Activated CD4-positive, alpha-beta T cell treated with anti-CD3 and anti-CD28 coated beads for 36 hours (primary cell): ENCODE measurements around the gene SRMS. TPM values are rescaled to one million over a fixed set of nuclear protein-coding genes. Genes with fewer than 3 reads are reported as not detected.
A peak's percentile ranks its signal among the peaks of the same experiment; 100 is the strongest.

ENCODE experiments used
- ATAC-seq: fragments of 200-7000 bp; cut with Tn5 transposase; one replicate; pipeline ENCODE4 v1.10.0; 2021; ENCODE audit warnings: mild to moderate bottlenecking, moderate library complexity
- CTCF ChIA-PET: fragments of 350-600 bp; sonication (Branson Sonifier 250); formaldehyde crosslinking; loops from one replicate; lab custom pipeline; 2021; ENCODE audit warnings: antibody characterized with exemption; lab: Charles Lee
- POLR2A ChIA-PET: fragments of 350-600 bp; sonication (Branson Sonifier 250); formaldehyde crosslinking; loops from one replicate; lab custom pipeline; 2021; ENCODE audit warnings: antibody characterized with exemption, inconsistent platforms; lab: Charles Lee
- DNase-seq: peaks from one replicate; pipeline ENCODE4 v3.0.0-alpha.2; 2020
- H3K27ac Mint-ChIP-seq: one replicate; pipeline ENCODE4 v1.8.0; 2021; ENCODE audit warnings: mixed read lengths
- H3K27me3 Mint-ChIP-seq: one replicate; pipeline ENCODE4 v1.8.0; 2021; ENCODE audit warnings: mixed read lengths
- H3K36me3 Mint-ChIP-seq: one replicate; pipeline ENCODE4 v1.8.0; 2021; ENCODE audit warnings: low read depth, mixed read lengths
- H3K4me1 Mint-ChIP-seq: one replicate; pipeline ENCODE4 v1.8.0; 2021; ENCODE audit warnings: mixed read lengths
- H3K4me3 Mint-ChIP-seq: one replicate; pipeline ENCODE4 v1.8.0; 2021; ENCODE audit warnings: mild to moderate bottlenecking, moderate library complexity, mixed read lengths
- H3K9me3 Mint-ChIP-seq: one replicate; pipeline ENCODE4 v1.8.0; 2021; ENCODE audit warnings: low read depth, mixed read lengths
- intact Hi-C, 2 experiments: fragments of 100-400 bp; cut with DNase I in 1 of 2; cut with micrococcal nuclease in 1 of 2; formaldehyde crosslinking; loops; one replicate each; pipeline versions ENCODE4 v1.14.2 to v1.15.1; 2022 to 2024; cut with DNase I, micrococcal nuclease
- total RNA-seq, 2 experiments: library from RNA; stranded (reverse); gene quantifications; one replicate each; pipeline ENCODE4 v1.2.3, GENCODE V29; 2021

The SRMS gene
- total RNA-seq, 2 experiments from 2014 or later = not detected

DNA sequence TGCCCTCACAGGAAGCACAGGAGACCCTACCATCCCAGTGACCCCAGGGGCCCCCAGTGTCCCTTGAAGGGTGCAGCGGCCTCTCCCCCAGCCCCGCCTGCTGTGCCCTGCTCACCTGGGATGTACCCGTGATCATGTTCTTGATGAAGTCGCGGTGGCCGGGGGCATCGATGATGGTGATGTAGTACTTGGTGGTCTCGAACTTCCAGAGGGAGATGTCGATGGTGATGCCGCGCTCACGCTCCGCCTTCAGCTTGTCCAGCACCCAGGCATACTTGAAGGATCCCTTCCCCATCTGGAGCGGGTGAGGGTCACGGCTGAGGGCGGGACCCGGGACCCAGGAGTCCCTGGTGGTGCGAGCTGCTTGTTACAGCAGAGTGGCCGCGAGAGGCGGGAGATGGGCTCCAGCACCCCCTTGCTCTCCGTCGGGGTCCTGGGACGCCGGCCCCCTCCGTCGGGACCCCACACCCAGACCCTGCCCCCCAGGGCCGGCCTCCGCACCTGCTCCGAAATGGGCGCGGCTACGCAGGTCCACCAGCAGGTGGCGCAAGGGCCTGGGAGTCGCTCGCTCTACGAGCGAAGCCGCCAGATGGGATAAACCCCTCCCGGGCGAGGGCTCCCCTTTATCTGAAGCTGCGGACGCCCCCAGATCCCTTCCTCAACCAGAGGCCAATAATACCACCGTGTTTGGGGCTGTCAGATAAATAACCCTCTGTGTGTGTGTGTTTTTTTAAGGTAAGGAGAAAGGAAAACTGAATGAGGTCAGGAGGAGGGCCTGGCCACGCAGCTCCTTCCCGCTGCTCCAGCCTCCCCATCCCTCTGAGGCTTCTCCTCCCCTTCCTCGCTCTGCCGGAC, 51.6 kb downstream of the SRMS start:
- ATAC-seq = peak; percentile 80
- ChIA-PET CTCF (interaction anchor here (0.6 to 1.7 kb wide), 10 partner anchors 12 to 666 kb away, joined by 3 to 7 read pairs (median 3); partner anchors contain the start of gene PTK6), POLR2A (interaction anchor here (0.8 kb wide), 1 partner anchor 193 kb away, joined by 3 read pairs; no protein-coding TSS in a partner anchor)
- peaks cover 14% of the 10 kb centered on the region for H3K27me3 Mint-ChIP-seq
- H3K9me3 Mint-ChIP-seq = no peaks in the 10 kb centered on the region
- H3K27ac Mint-ChIP-seq = no peak overlapping the region
- DNase-seq = peak; percentile 88
- H3K4me3 Mint-ChIP-seq = peak overlapping the region; percentile 43
- H3K4me1 Mint-ChIP-seq = peaks cover 2% of the 10 kb centered on the region
- intact Hi-C loops = loop anchor here (1.0 to 2.0 kb wide), 3 partner anchors 24 to 41 kb away; partner anchors contain the start of genes PPDPF (in 2 of the 2) and PTK6 (in 1 of the 2)
- no peaks in the 10 kb centered on the region for H3K36me3 Mint-ChIP-seq

DNA sequence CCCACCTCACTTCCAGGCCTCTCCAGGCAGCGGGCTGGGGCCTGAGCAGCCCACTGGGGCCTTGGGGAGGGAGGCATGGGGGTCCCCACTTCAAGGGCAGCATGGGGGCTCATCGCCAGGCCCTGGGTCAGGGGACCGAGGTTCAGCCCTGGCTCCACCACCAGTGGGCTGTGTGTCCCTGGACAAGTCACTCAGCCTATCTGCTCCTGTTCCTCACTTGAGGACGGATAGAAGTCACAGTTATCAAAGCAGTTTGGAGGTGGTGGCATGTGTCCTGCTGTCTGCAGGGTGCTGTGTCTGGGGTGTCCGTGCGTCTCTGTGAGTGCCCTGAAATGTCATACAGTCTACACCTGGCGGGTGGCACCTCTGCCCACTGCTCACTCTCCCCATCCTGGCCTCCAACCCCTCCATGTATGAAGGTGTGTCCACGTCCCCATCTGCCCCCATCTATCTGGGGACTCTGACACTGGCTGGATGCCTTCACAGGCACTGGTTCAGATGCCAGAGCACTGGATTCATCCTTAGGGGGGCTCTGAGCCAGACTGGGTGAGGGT, 52.3 kb downstream of the SRMS start:
- peaks cover 14% of the 10 kb centered on the region for H3K27me3 Mint-ChIP-seq
- ChIA-PET POLR2A (no interaction called here), CTCF (interaction anchor here (0.7 to 1.7 kb wide), 5 partner anchors 10 to 283 kb away, joined by 3 to 5 read pairs (median 4); no protein-coding TSS in a partner anchor)

DNA sequence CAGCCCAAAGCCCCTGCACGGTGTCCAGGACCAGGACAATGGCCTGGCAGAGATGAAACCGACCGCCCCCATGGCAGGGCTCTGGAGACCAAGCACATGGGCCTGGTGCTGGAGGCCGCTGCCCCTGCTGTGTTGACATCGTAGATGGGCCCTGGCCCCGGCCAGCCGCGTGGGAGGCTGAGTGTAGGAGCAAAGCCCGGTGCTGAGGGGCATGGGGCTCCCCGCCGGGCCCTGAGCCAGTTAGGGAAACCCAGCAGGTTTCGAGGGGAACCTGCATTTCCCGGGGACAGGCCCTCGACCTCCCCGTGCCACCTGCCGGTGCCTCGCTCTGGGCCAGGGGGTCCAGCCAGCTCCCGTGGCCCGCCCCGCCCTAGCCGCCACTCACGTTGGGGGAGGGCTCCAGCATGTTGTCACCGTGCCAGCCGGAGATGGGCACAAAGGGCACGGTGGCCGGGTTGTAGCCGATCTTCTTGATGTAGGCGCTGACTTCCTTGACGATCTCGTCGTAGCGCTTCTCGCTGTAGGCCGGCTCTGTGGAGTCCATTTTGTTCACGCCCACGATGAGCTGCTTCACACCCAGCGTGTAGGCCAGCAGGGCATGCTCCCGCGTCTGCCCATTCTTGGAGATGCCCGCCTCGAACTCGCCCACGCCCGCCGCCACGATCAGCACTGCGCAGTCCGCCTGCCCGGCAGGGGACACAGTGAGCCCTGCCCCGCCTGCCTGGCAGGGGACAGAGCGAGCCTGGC, 53.0 kb downstream of the SRMS start:
- ChIA-PET POLR2A (no interaction called here), CTCF (interaction anchor here (0.7 kb wide), 2 partner anchors 10 to 282 kb away, joined by 3 read pairs; no protein-coding TSS in a partner anchor)
- no peak for DNase-seq
- Mint-ChIP-seq H3K27ac (no peak overlapping the region), H3K36me3 (no peaks in the 10 kb centered on the region), H3K27me3 (peaks cover 14% of the 10 kb centered on the region), H3K4me3 (no peak overlapping the region), H3K9me3 (no peaks in the 10 kb centered on the region), H3K4me1 (peaks cover 2% of the 10 kb centered on the region)
- intact Hi-C loops = no loop called here
- no peak for ATAC-seq

More for the DNA sequence above, 52.3 kb downstream of the SRMS start:
- Mint-ChIP-seq H3K27ac (no peak overlapping the region), H3K4me1 (peaks cover 2% of the 10 kb centered on the region), H3K9me3 (no peaks in the 10 kb centered on the region), H3K4me3 (no peak overlapping the region), H3K36me3 (no peaks in the 10 kb centered on the region)
- no peak for DNase-seq
- ATAC-seq = no peak
- intact Hi-C loops = no loop called here

DNA sequence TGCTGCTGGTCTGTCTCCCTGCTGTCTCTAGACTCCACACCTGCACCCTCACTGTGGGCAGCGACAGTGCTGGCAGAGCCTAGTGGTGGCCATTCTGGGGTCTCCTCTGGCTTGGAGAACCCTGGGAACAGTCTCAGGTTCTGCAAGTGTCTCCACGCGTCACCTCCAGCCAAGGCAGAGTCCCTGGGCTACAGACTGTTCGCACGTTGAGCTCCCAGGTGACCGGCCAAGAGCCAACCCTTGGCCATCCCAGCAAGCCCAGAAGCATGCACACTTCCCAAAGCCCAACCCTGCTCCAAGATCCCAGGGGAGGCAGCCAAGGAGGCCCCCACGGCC, 53.5 kb downstream of the SRMS start:
- intact Hi-C loops = no loop called here
- CTCF ChIA-PET = no interaction called here
- no peak for ATAC-seq
- peaks cover 2% of the 10 kb centered on the region for H3K4me1 Mint-ChIP-seq
- peaks cover 14% of the 10 kb centered on the region for H3K27me3 Mint-ChIP-seq
- no peaks in the 10 kb centered on the region for H3K9me3 Mint-ChIP-seq
- POLR2A ChIA-PET = no interaction called here
- DNase-seq = no peak
- no peaks in the 10 kb centered on the region for H3K36me3 Mint-ChIP-seq
- no peak overlapping the region for H3K4me3 Mint-ChIP-seq
- no peak overlapping the region for H3K27ac Mint-ChIP-seq

DNA sequence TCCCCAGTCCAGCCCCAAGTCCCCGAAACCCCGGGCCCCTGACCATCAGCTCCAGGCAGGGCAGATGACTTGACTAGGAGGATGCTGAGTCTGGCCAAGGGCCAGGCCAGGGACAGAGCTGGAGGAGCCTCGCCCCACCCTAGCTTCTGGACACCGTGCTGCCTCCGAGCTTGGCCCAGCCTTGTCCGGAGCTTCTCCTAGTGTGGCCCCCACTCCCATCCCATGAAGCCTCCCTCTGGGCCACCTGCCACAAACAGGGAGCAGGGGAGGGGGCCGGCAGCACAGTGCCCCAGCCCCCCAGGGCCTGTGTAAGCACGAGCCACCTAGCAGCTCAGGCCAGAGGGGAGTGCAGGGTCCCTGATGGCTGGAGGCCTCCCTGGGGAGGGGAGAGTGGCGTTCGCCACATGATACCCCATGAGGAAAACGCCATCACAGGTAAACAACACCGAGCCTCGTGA, 54.0 kb downstream of the SRMS start:
- no peaks in the 10 kb centered on the region for H3K36me3 Mint-ChIP-seq
- H3K27me3 Mint-ChIP-seq = peaks cover 14% of the 10 kb centered on the region
- H3K9me3 Mint-ChIP-seq = no peaks in the 10 kb centered on the region
- no peak overlapping the region for H3K4me3 Mint-ChIP-seq
- POLR2A ChIA-PET = no interaction called here
- CTCF ChIA-PET = no interaction called here
- no peak overlapping the region for H3K27ac Mint-ChIP-seq
- ATAC-seq (no peak), DNase-seq (no peak)
- peaks cover 2% of the 10 kb centered on the region for H3K4me1 Mint-ChIP-seq
- intact Hi-C loops = no loop called here

DNA sequence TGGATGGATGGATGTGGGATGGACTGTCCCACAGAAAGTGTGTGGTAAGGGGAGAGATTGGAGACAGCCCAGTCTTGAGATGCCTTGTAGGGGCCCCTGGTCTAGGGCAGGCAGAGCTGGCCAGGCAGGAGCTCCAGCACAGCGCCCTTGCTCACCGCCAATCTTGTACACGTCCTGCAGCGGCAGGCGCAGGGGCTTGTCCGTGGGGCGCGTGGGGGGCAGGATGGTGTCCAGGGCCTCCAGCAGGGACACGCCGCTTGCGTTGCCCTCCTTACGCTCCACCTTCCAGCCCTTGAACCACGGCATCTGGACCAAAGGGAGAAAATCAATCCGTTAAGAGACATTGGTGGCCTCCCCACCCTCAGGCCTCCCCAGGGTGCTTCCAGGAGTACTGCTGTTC, 54.6 kb downstream of the SRMS start:
- no peak overlapping the region for H3K27ac Mint-ChIP-seq
- ChIA-PET POLR2A (no interaction called here), CTCF (no interaction called here)
- intact Hi-C loops = no loop called here
- H3K9me3 Mint-ChIP-seq = no peaks in the 10 kb centered on the region
- DNase-seq (no peak), ATAC-seq (no peak)
- peaks cover 14% of the 10 kb centered on the region for H3K27me3 Mint-ChIP-seq
- H3K36me3 Mint-ChIP-seq = no peaks in the 10 kb centered on the region
- peaks cover 2% of the 10 kb centered on the region for H3K4me1 Mint-ChIP-seq
- no peak overlapping the region for H3K4me3 Mint-ChIP-seq

DNA sequence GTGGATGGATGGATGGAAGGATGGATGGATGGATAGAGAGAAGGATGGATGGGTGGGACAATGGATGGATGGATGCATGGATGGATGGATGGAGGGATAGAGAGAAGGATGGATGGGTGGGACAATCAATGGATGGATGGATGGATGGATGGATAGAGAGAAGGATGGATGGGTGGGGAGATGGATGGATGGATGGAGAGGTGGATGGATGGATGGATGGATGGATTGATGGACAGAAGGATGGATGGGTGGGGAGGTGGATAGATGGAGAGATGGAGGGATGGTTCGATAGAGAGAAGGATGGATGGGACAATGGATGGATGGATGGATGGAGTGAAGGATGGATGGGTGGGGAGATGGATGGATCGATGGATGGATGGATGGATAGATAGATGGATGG, 55.0 kb downstream of the SRMS start:
- ChIA-PET POLR2A (no interaction called here), CTCF (no interaction called here)
- ATAC-seq = no peak
- Mint-ChIP-seq H3K4me3 (no peak overlapping the region), H3K27ac (no peak overlapping the region), H3K9me3 (no peaks in the 10 kb centered on the region), H3K27me3 (peaks cover 12% of the 10 kb centered on the region), H3K36me3 (no peaks in the 10 kb centered on the region), H3K4me1 (peaks cover 2% of the 10 kb centered on the region)
- intact Hi-C loops = no loop called here
- no peak for DNase-seq

DNA sequence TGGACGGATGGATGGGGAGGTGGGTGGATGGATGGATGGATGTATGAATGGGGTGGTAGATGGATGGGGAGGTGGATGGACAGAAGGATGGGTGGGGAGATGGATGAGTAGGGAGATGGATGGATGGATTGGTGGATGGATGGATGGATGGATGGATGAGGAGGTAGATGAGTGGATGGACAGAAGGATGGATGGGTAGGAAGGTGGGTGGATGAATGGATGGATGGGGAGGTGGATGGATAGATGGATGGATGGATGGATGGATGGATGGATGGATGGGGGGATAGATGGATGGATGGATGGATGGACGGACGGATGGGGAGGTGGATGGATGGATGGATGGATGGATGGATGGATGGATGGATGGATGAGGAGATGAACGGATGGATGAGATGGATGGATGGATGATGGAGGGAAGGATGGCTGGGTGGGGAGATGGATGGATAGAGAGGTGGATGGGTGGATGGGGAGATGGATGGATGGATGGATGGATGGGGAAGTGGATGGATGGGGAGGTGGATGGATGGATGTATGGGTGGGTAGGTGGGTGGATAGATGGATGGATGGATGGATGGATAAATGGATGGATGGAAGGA, 55.8 kb downstream of the SRMS start:
- DNase-seq = no peak
- ChIA-PET POLR2A (no interaction called here), CTCF (no interaction called here)
- H3K4me1 Mint-ChIP-seq = peaks cover 2% of the 10 kb centered on the region
- no peaks in the 10 kb centered on the region for H3K9me3 Mint-ChIP-seq
- ATAC-seq = no peak
- H3K27ac Mint-ChIP-seq = no peak overlapping the region
- no peak overlapping the region for H3K4me3 Mint-ChIP-seq
- intact Hi-C loops = no loop called here
- H3K36me3 Mint-ChIP-seq = no peaks in the 10 kb centered on the region
- H3K27me3 Mint-ChIP-seq = peaks cover 8% of the 10 kb centered on the region

DNA sequence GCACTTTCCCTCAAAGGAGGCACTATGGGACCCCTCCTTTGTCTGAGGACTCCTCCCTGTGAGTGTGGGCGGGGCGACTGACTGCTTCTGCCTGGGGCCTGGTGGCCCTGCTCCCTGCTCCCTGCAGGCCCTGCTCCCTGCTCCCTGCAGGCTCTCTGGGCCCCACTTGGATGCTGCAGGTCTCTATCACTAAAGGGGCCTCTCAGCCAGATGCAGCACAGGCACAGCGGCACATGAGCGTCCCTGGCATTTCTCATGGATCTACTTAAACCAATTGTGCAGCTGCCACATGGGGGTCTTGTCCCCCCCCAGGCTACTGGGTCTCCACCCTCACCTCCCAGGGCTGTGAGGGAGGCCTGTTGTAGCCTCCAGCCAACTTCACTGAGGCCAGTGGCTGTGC, 56.5 kb downstream of the SRMS start:
- ATAC-seq = no peak
- intact Hi-C loops = no loop called here
- no peaks in the 10 kb centered on the region for H3K36me3 Mint-ChIP-seq
- POLR2A ChIA-PET = interaction anchor here (0.6 kb wide), 1 partner anchor 24 kb away, joined by 7 read pairs; no protein-coding TSS in a partner anchor
- H3K4me3 Mint-ChIP-seq = no peak overlapping the region
- no peak overlapping the region for H3K27ac Mint-ChIP-seq
- CTCF ChIA-PET = no interaction called here
- no peak for DNase-seq
- no peaks in the 10 kb centered on the region for H3K4me1 Mint-ChIP-seq
- H3K9me3 Mint-ChIP-seq = no peaks in the 10 kb centered on the region
- H3K27me3 Mint-ChIP-seq = peaks cover 10% of the 10 kb centered on the region
